ENCODE measurements around the gene OR4K14. TPM values are rescaled to one million over a fixed set of nuclear protein-coding genes. Genes with fewer than 3 reads are reported as not detected.

OR4K14 gene
- total and polyA plus RNA-seq, 11 donors, result not detected

DNA sequence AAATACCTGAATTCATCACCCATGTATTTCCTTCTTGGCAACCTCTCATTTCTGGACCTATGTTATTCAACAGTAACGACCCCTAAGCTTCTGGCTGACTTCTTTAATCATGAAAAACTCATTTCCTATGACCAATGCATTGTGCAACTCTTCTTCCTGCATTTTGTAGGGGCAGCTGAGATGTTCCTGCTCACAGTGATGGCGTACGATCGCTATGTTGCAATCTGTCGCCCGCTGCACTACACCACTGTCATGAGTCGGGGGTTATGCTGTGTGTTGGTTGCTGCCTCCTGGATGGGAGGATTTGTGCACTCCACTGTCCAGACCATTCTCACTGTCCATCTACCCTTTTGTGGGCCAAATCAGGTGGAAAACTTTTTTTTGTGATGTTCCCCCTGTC is 16.8 kb downstream of the OR4K14 start:
- DNase-seq (no peak), ATAC-seq (no peak)
- no peak overlapping the region for H3K27ac ChIP-seq
- no peak overlapping the region for H3K4me3 ChIP-seq
- WGBS, 4 donors, result 62 to 73% (median 69%) methylated on average over 7 of the region's 7 CpGs
- TF ChIP-seq, protein P1, sequence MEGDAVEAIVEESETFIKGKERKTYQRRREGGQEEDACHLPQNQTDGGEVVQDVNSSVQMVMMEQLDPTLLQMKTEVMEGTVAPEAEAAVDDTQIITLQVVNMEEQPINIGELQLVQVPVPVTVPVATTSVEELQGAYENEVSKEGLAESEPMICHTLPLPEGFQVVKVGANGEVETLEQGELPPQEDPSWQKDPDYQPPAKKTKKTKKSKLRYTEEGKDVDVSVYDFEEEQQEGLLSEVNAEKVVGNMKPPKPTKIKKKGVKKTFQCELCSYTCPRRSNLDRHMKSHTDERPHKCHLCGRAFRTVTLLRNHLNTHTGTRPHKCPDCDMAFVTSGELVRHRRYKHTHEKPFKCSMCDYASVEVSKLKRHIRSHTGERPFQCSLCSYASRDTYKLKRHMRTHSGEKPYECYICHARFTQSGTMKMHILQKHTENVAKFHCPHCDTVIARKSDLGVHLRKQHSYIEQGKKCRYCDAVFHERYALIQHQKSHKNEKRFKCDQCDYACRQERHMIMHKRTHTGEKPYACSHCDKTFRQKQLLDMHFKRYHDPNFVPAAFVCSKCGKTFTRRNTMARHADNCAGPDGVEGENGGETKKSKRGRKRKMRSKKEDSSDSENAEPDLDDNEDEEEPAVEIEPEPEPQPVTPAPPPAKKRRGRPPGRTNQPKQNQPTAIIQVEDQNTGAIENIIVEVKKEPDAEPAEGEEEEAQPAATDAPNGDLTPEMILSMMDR (IDR thresholded peaks at IDR 0.05), result no peak
- no peak for TF ChIP-seq POLR2A (IDR thresholded peaks at IDR 0.05)
- no peaks in the 10 kb centered on the region for H3K36me3 ChIP-seq
- no peaks in the 10 kb centered on the region for H3K27me3 ChIP-seq
- no peaks in the 10 kb centered on the region for H3K4me1 ChIP-seq
- intact Hi-C loops (cut with DNase I), result no loop called here
- H3K9me3 ChIP-seq, result peaks cover 0 to 4% (median 0%) of the 10 kb centered on the region in 12 donors

GRCh38 chr14:20001863-20002262 is 17.2 kb downstream of the OR4K14 start, which contains the start of gene OR4Q2:
Gene OR4Q2 (plus strand): TSS chr14:20002163.
- no peaks in the 10 kb centered on the region for H3K4me1 ChIP-seq
- DNase-seq (no peak), ATAC-seq (no peak)
- no peaks in the 10 kb centered on the region for H3K27me3 ChIP-seq
- no peak within 1 kb of the TSS for H3K4me3 ChIP-seq
- intact Hi-C loops (cut with DNase I), result no loop called here
- peaks cover 0 to 4% (median 0%) of the 10 kb centered on the region in 12 donors for H3K9me3 ChIP-seq
- H3K27ac ChIP-seq, result no peak within 1 kb of the TSS
- no peaks in the 10 kb centered on the region for H3K36me3 ChIP-seq
- TF ChIP-seq, protein P1 (IDR thresholded peaks at IDR 0.05), result no peak
- no peak for TF ChIP-seq POLR2A (IDR thresholded peaks at IDR 0.05)

- Histone ChIP-seq H3K27ac (no peak overlapping the region), H3K4me3 (no peak overlapping the region), H3K36me3 (no peaks in the 10 kb centered on the region), H3K27me3 (no peaks in the 10 kb centered on the region), H3K4me1 (no peaks in the 10 kb centered on the region), H3K9me3 (no peaks in the 10 kb centered on the region)
- no peak for ATAC-seq
- DNase-seq, result no peak
- 41 to 66% (median 62%) methylated on average over 2 of the region's 2 CpGs for WGBS, 4 donors
- intact Hi-C loops (cut with DNase I), result no loop called here
- TF ChIP-seq, protein P1 (IDR thresholded peaks at IDR 0.05), result no peak
- TF ChIP-seq POLR2A (IDR thresholded peaks at IDR 0.05), result no peak
Measured at GRCh38 chr14:19993438-19993837, 25.7 kb downstream of the OR4K14 start.

DNA sequence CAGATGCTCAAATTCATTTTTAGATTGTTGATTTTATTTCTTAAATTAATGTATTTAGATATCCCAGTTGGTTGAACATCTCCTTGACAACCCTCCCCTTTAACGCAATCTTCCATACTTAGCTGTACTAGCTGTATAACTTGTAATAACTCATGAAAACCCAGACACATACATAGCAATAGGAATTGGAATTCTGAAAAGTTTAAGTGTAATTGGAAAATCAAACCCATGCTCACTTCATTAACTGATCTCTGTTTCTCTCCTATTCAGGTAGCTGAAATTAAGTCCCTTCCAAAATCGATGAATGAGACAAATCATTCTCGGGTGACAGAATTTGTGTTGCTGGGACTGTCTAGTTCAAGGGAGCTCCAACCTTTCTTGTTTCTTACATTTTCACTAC is 43.8 kb downstream of the OR4K14 start, which contains the start of gene OR4K15:
OR4K15 (plus strand) TSS at position 301 of the 400 bp plus-strand sequence; CDS start at position 301, 0 bp downstream.
- intact Hi-C loops (cut with DNase I), result no loop called here
- Histone ChIP-seq H3K9me3 (no peaks in the 10 kb centered on the region), H3K27me3 (no peaks in the 10 kb centered on the region), H3K4me1 (no peaks in the 10 kb centered on the region), H3K36me3 (no peaks in the 10 kb centered on the region), H3K4me3 (no peak within 1 kb of the TSS), H3K27ac (no peak within 1 kb of the TSS)
- TF ChIP-seq POLR2A (IDR thresholded peaks at IDR 0.05), result no peak
- TF ChIP-seq, protein P1 (IDR thresholded peaks at IDR 0.05), result no peak
- DNase-seq, result no peak
- ATAC-seq, result no peak
- WGBS, 4 donors, result 91 to 95% (median 93%) methylated on average over 3 of the region's 3 CpGs
